Gastrocnemius medialis (tissue), 4 donors: Measurements from ENCODE around the gene PLCL1.

Experiments used
- POLR2A ChIP-seq, 2 donors: fragments of 450-650 bp; IDR thresholded peaks; one replicate each; pipeline ENCODE4 v1.6.1; 2017; ENCODE audit warnings: antibody characterized with exemption in 2 of 2, mild to moderate bottlenecking in 2 of 2, moderate library complexity in 2 of 2
- TF ChIP-seq, protein P1 (sequence below), 5 experiments: fragments of 450-650 bp in 3 of 5; fragments of 200-600 bp in 2 of 5; sonication (generic) in 2 of 5; IDR thresholded peaks in 4 of 5; conservative IDR thresholded peaks in 1 of 5; 1 replicate in 4 of 5; 2 replicates in 1 of 5; pipeline ENCODE4 v1.5.1; 2016 to 2019; ENCODE audit warnings: antibody characterized with exemption in 5 of 5, mild to moderate bottlenecking in 3 of 5, moderate library complexity in 3 of 5

GRCh38 chr2:197897960-197898678, 93.7 kb downstream of the PLCL1 start:
- TF ChIP-seq, protein P1, sequence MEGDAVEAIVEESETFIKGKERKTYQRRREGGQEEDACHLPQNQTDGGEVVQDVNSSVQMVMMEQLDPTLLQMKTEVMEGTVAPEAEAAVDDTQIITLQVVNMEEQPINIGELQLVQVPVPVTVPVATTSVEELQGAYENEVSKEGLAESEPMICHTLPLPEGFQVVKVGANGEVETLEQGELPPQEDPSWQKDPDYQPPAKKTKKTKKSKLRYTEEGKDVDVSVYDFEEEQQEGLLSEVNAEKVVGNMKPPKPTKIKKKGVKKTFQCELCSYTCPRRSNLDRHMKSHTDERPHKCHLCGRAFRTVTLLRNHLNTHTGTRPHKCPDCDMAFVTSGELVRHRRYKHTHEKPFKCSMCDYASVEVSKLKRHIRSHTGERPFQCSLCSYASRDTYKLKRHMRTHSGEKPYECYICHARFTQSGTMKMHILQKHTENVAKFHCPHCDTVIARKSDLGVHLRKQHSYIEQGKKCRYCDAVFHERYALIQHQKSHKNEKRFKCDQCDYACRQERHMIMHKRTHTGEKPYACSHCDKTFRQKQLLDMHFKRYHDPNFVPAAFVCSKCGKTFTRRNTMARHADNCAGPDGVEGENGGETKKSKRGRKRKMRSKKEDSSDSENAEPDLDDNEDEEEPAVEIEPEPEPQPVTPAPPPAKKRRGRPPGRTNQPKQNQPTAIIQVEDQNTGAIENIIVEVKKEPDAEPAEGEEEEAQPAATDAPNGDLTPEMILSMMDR (IDR thresholded peaks at IDR 0.05 in 4 of 5, conservative IDR thresholded peaks at IDR 0.05 in 1 of 5), result no peak
- TF ChIP-seq POLR2A (IDR thresholded peaks at IDR 0.05), result no peak
